Erythroblast (primary cell): ENCODE measurements around the gene EEF1AKMT3.

ENCODE experiments used
- DNase-seq, 2 experiments: peaks; one replicate each; lab custom pipeline; 2025; lab: John Stamatoyannopoulos, UW
- GATA1 ChIP-seq: IDR thresholded peaks from 2 replicates; pipeline ENCODE4 v1.6.1; 2011; ENCODE audit warnings: low read depth, mild to moderate bottlenecking, control low read depth, low read length, moderate library complexity
- POLR2A ChIP-seq: IDR thresholded peaks from 2 replicates; pipeline ENCODE4 v1.6.1; 2011; ENCODE audit warnings: mild to moderate bottlenecking, low read length

EEF1AKMT3 gene

GRCh38 chr12:57761391-57761998 lies 10.9 kb upstream of the EEF1AKMT3 start:
- no peak for TF ChIP-seq GATA1
- TF ChIP-seq POLR2A, result no peak
- DNase-seq, result no peak

GRCh38 chr12:57762463-57762862 lies 10.0 kb upstream of the EEF1AKMT3 start:
- no peak for DNase-seq
- TF ChIP-seq POLR2A (no peak), GATA1 (no peak)

GRCh38 chr12:57763881-57764661 lies 8.3 kb upstream of the EEF1AKMT3 start:
- TF ChIP-seq GATA1 (no peak), POLR2A (no peak)
- DNase-seq, result no peak

- no peak for TF ChIP-seq POLR2A
- no peak for TF ChIP-seq GATA1
- no peak for DNase-seq
Measured at GRCh38 chr12:57764662-57765002, 7.8 kb upstream of the EEF1AKMT3 start.

GRCh38 chr12:57765003-57765697 lies 7.3 kb upstream of the EEF1AKMT3 start:
- peak; percentile 52 to 61 for DNase-seq

GRCh38 chr12:57765698-57766463 lies 6.5 kb upstream of the EEF1AKMT3 start:
- no peak for DNase-seq
- TF ChIP-seq POLR2A (no peak), GATA1 (no peak)

More at GRCh38 chr12:57765003-57765697, 7.3 kb upstream of the EEF1AKMT3 start:
- TF ChIP-seq GATA1 (no peak), POLR2A (no peak)

- TF ChIP-seq POLR2A (peak; percentile 47), GATA1 (no peak)
- peak; percentile 29 to 34 for DNase-seq
Measured at GRCh38 chr12:57766464-57767304, 5.7 kb upstream of the EEF1AKMT3 start, which contains the start of gene CYP27B1. TSS of gene CYP27B1 (minus strand) at chr12:57767078. CDS start at chr12:57767041, 37 bp downstream.

- no peak for DNase-seq
- no peak for TF ChIP-seq GATA1
- TF ChIP-seq POLR2A, result no peak
Measured at GRCh38 chr12:57767305-57767698, 5.1 kb upstream of the EEF1AKMT3 start.

GRCh38 chr12:57767876-57768275 lies 4.5 kb upstream of the EEF1AKMT3 start:
- no peak for DNase-seq
- no peak for TF ChIP-seq GATA1
- no peak for TF ChIP-seq POLR2A

- no peak for DNase-seq
- no peak for TF ChIP-seq GATA1
Measured at GRCh38 chr12:57769594-57769993, 2.8 kb upstream of the EEF1AKMT3 start.

GRCh38 chr12:57770734-57771133 lies 1.7 kb upstream of the EEF1AKMT3 start:
- no peak for DNase-seq
- TF ChIP-seq GATA1 (no peak), POLR2A (no peak)

- peak; percentile 94 for DNase-seq
- TF ChIP-seq GATA1, result no peak
- no peak for TF ChIP-seq POLR2A
Measured at GRCh38 chr12:57771236-57771872, 1.1 kb upstream of the EEF1AKMT3 start.
